Activated naive CD4-positive, alpha-beta T cell treated with Interleukin-2 at 50 U/mL for 16 hours (primary cell): ENCODE data around the gene ADSL.
"Not testable (repeated sequence)": the region's sequence is repeated elsewhere in the genome, so short reads cannot be mapped to it uniquely, and the experiment has no call there.

Experiments used
- DNase-seq: peaks from one replicate; pipeline ENCODE4 v3.0.0-alpha.2; 2020

The ADSL gene

DNA sequence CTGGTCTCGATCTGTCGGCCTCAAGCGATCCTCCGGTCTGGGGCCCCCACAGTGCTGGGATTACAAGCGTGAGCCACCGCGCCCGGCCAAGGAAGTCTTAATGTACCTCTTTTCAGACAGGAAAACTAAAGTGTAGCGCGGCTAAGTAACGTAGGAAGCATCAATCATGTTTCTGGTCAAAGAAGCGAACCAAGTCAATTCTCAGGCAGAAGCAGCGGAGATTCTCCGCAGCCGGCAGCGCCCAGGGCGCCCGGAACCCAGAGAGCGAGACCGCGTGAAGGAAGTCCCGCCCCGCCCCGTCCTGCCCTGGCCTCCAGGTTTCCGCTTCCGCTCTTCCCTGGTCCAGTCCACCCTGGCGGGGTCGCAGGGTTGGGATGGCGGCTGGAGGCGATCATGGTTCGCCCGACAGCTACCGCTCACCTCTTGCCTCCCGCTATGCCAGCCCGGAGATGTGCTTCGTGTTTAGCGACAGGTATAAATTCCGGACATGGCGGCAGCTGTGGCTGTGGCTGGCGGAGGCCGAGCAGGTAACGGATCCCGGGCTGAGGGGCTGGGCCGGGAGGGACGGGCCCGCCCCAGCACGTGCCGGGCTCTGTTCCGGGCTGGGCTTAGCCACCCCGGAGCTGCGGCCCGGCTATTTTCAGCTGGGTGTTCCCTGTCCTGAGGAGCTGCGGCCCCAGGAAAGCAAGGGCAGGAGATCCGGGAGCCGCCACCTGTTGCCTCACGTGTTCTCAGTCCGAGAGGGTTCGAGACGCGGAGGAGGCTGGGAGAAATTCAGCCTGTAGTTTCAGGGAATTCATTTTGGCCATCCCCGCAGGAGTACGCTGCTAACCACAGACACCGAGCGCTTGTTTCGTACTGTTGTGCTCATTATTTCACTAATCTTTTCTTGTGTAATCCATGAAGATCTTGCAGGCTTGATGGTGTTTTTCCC, at the start of gene ADSL:
Gene ADSL, plus strand, starts transcription at position 316 of the 934 bp plus-strand sequence. Its CDS starts 59 bp downstream, at position 375.
- DNase-seq, result peak; percentile 88

DNA sequence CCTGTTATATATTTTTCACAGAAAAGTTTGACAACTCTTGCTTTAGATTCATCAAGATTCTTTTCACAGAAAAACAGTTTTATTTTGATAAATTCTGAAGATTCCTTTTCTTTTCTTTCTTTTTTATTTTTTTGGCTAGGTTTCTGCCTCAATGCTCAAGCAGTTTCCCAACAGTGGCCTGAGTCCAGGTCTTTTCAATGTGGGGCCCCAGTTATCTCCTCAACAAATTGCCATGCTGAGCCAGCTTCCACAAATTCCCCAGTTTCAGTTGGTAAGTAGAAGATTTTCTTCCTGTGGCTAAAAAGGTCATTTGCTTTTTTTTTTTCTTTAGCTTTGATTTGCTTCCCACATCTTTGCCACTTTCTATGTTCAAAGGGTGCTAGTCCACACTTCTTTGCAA, 46.0 kb upstream of the ADSL start:
- no peak for DNase-seq

GRCh38 chr22:40300884-40301672, 45.2 kb upstream of the ADSL start:
- DNase-seq, result no peak

- no peak for DNase-seq
These were observed 44.2 kb upstream of the ADSL start for GRCh38 chr22:40302149-40302548.

DNA sequence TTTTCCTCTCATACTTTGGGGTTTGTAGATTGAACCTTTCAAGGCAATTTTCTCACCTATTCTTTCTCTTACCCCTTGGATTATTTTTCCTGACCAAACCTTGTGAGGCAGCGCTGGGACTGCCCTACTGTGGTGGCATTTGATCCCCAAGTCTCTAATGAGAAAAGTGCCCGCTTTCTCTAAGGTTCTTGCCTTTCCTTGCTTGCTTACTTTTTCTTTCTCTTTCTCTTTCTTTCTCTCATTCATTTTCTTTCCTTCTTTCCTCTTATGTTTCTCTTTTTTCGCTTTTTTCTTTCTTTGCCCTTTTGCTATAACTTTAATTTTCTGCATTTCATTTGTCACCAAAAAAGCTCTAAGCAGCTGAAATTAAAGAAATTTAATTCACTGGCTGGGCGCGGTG, 40.7 kb upstream of the ADSL start:
- DNase-seq, result no peak

GRCh38 chr22:40308999-40309573, 37.2 kb upstream of the ADSL start:
- no peak for DNase-seq

DNA sequence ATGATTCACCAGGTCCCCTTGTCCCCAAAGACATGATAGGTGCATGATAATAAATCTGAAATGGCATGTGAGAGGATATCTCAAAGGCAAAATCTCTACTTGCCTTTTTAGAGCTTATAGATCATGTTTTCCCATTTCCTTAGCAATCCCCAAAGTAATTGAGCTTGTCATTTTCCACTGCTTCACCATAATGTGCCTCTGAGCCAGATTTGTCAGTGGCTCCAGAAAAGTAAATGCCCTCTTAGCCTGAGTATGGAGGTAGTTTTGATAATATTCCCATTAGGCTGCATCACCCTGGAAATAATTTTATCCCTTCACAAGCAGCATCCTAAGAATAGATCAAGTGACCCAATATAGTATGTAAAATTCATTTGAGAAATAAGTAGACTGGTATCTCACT, 36.7 kb upstream of the ADSL start:
- DNase-seq, result no peak

GRCh38 chr22:40310081-40310767, 36.1 kb upstream of the ADSL start:
- no peak for DNase-seq

DNA sequence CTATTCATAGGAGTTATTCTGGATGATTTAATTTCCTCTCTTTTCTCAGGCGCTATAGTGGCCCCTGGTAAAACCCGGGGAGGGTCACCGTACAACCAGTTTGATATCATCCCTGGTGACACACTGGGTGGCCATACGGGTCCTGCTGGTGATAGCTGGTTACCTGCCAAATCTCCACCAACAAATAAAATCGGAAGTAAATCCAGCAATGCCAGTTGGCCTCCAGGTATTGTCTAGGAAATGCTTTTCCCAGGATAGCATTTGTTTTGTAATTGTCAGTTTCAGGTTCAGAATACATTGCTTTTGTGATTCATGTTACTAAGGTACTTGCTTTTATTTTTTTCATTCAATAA, 35.6 kb upstream of the ADSL start:
- DNase-seq, result no peak

DNA sequence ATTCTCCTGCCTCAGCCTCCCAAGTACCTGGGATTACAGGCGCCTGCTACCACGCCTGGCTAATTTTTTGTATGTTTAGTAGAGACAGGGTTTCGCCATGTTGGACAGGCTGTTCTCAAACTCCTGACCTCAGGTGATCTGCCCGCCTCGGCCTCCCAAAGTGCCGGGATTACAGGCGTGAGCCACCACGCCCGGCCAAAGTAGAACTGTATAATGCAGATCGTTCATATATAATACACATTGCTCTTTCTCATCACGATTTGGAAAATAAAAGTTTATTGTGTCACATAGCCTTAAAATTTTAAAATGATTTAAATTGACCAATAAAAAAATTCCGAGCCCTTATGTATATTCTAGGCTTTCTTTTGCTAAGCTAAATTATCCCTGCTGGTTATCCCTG, 34.7 kb upstream of the ADSL start:
- DNase-seq, result not testable (repeated sequence)

GRCh38 chr22:40312050-40312449, 34.2 kb upstream of the ADSL start:
- no peak for DNase-seq

DNA sequence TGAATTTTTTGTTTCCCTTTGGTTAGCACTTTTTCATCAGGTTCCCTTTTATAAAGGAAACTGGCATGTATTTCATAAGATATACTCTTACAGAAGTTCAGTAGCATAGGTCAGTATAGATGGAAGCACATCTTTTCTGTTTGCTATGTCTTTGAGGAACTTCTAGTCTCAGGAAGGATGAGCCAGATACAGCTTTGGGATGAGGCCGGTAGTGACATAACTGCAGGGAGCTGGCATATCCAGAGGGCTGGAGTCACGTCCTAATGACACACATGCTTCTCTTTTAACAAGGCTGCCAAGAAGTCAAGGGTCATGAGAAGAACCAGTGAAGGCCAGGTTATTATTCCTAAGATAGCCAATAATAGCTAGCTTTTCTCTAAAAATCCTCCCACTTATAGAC, 33.3 kb upstream of the ADSL start:
- DNase-seq, result no peak

GRCh38 chr22:40314041-40314440, 32.3 kb upstream of the ADSL start:
- no peak for DNase-seq

DNA sequence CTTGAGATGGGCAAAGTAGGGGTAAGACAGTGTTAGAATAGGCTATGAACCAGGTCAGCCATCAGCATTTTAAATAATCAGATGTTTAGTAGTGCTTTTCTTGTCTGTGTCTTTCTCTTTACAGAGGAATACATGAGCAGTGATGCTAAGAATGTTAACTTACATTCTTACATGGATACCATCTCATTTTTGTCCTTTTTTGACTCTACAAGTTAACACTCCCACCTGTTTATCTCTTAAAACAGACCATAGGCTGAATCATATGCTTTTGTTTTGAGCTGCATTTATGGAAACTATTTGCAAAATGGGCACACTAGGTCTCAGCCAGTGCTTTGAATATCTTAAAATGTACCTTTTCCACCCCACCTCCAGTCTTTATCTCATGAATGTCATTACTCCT, 25.6 kb upstream of the ADSL start:
- no peak for DNase-seq

DNA sequence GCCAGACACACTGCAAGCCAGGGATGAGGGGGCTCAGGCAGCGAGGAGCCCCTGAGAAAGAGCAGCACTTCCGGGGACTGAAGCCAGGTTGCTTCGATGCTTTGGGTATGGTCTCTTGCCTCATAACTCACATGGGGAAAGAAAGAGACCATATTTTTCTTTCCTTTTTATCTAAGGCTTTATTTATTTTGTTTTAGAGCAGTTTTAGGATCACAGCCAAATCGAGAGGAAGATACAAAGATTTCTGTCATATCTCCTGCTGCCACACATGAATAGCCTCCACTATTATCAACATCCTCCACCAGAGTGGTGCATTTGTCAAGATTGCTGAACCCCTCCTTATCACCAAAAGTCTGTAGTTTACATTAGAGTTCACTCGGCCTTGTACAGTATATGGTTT, 24.3 kb upstream of the ADSL start:
- no peak for DNase-seq

DNA sequence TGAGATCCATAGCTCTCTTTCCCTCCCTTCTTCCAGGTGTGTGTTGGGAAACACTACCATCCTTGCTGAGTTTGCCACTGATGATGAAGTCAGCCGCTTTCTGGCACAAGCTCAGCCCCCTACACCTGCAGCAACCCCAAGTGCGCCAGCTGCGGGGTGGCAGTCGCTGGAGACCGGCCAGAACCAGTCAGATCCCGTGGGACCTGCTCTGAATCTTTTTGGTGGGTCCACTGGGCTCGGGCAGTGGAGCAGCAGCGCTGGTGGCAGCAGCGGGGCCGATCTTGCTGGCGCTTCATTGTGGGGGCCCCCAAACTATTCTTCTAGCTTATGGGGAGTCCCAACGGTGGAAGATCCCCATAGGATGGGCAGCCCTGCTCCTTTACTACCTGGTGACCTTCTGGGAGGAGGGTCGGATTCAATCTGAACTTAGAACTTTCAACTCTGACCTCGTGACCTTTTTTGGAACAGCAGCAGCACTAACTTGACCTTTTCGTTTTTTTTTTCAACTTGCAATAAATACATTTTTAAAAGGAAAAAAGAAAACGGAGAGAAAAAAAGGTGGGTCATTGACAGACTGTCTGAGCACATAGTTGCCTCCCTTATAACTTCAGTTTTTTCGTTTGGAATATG, 23.4 kb upstream of the ADSL start:
- DNase-seq, result no peak

DNA sequence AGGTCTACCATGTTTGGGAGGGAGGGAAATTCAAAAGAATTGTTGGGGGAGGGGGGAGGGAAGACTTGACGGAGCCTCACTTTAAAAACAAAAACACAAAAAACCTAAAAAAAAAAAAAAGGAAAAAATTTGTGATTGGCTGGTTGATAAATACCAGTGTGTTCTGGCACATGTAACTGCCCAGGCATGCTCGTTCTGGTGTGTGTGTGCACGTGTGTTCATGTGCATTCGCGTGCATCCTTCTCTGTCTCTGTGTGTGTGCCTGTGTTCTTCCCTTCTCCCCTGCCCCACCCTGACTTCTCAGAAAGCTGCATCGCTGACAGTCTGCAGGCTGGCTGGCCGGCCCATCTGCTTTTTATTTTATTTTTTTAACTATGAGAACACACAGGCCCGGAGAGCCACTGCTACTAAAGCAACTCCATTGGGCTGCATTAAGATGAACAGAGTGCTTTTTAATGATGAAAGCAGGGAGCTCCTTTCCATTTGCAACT, 22.6 kb upstream of the ADSL start:
- DNase-seq, result peak; percentile 24

GRCh38 chr22:40324468-40325305, 21.6 kb upstream of the ADSL start:
- peak; percentile 51 for DNase-seq

DNA sequence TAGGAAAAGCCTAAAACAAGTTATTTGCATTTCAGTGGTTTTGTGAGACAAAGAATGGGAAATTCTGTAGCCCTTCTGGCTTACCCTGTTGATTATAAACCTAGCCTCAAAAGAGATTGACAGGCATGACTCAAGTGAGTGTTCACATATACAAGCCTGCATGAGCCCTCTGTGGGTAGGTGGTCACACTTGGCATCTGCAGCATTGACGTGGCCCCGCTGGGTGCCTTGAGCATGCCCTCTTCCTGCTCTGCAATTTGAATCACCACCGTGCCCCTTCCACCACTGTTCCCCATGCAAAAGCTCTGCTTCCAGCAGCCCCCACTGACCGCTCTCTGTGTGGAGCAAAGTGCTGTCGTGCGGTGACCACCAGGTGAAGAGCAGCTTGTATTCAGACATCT, 21.0 kb upstream of the ADSL start:
- DNase-seq, result peak; percentile 75

GRCh38 chr22:40326905-40327735, 19.2 kb upstream of the ADSL start:
- no peak for DNase-seq
